BLaER1 treated with 17β-estradiol and CSF1 and Interleukin-3, amounts not matched to agents 10 nM and 100 nM (cell line): ENCODE measurements around the gene USP36.
"Not testable (repeated sequence)": the region's sequence is repeated elsewhere in the genome, so short reads cannot be mapped to it uniquely, and the experiment has no call there.

Source experiments
- H3K27ac ChIP-seq, 11 experiments: shearing (Covaris generic); formaldehyde crosslinking; 2 replicates each; pipeline ENCODE4 v1.8.1; 2022
- H3K27me3 ChIP-seq, 11 experiments: shearing (Covaris generic); formaldehyde crosslinking; 2 replicates each; pipeline ENCODE4 v1.8.1; 2022
- H3K36me3 ChIP-seq, 11 experiments: shearing (Covaris generic); formaldehyde crosslinking; 2 replicates each; pipeline ENCODE4 v1.8.1; 2022
- H3K4me1 ChIP-seq, 10 experiments: shearing (Covaris generic); formaldehyde crosslinking; 2 replicates each; pipeline ENCODE4 v1.8.1; 2022
- H3K4me2 ChIP-seq, 11 experiments: shearing (Covaris generic); formaldehyde crosslinking; 2 replicates each; pipeline ENCODE4 v1.8.1; 2022
- H3K4me3 ChIP-seq, 10 experiments: shearing (Covaris generic); formaldehyde crosslinking; 2 replicates each; pipeline ENCODE4 v1.8.1; 2022
- H3K9ac ChIP-seq, 11 experiments: shearing (Covaris generic); formaldehyde crosslinking; 2 replicates each; pipeline ENCODE4 v1.8.1; 2022
- H3K9me3 ChIP-seq, 11 experiments: shearing (Covaris generic); formaldehyde crosslinking; replicated peaks in 1 of 11; 2 replicates each; pipeline ENCODE4 v1.8.1; 2022
- H4K20me1 ChIP-seq, 11 experiments: shearing (Covaris generic); formaldehyde crosslinking; 2 replicates each; pipeline ENCODE4 v1.8.1; 2022
- Cebpa-rat ChIP-seq, 11 experiments: shearing (Covaris generic); IDR thresholded peaks; 2 replicates each; pipeline ENCODE4 v1.8.1; 2022

USP36 gene

DNA sequence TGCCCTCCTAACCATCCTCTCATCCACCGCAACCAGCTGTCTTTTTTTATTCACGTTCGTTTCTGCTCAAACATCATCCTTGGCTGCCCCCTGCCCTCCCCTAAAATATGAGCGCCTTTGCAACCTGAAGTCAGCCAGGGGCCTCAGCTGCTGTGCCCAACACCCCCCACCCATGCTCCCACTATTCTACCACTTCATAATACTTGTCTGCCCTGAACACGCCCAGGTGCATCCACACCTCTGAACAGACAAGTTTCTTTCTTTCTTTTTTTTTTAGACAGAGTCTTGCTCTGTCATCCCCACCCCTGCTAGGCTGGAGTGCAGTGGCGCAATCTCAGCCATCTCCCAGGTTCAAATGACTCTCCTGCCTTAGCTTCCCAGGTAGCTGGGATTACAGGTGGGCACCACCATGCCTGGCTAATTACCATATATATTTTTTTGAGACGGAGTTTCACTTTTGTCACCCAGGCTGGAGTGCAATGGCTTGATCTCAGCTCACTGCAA lies 35.5 kb upstream of the USP36 start:
- TF ChIP-seq Cebpa-rat (IDR thresholded peaks at IDR 0.05): no peak
- peaks cover 3 to 92% (median 27%) of the 10 kb centered on the region in 11 experiments; a peak in 18 of 22 replicates for H4K20me1 ChIP-seq
- H3K9me3 ChIP-seq: 0 out of 22 replicates have a peak, but pooled peaks cover 0 to 9% (median 0%) of the 10 kb centered on the region in 11 experiments
- H3K9ac ChIP-seq: peak overlapping the region in 10 of 11 experiments; percentile 4 to 58 (median 36); a peak in 12 of 22 replicates
- H3K4me2 ChIP-seq: peak overlapping the region; percentile 62 to 97 (median 82)
- peaks cover 29 to 73% (median 37%) of the 10 kb centered on the region in 11 experiments for H3K36me3 ChIP-seq
- H3K27ac ChIP-seq: peak overlapping the region in 9 of 11 experiments; percentile 3 to 62 (median 57); a peak in 13 of 22 replicates
- no peaks in the 10 kb centered on the region for H3K27me3 ChIP-seq
- peaks cover 75 to 86% (median 83%) of the 10 kb centered on the region in 10 experiments for H3K4me1 ChIP-seq
- H3K4me3 ChIP-seq: no peak overlapping the region

DNA sequence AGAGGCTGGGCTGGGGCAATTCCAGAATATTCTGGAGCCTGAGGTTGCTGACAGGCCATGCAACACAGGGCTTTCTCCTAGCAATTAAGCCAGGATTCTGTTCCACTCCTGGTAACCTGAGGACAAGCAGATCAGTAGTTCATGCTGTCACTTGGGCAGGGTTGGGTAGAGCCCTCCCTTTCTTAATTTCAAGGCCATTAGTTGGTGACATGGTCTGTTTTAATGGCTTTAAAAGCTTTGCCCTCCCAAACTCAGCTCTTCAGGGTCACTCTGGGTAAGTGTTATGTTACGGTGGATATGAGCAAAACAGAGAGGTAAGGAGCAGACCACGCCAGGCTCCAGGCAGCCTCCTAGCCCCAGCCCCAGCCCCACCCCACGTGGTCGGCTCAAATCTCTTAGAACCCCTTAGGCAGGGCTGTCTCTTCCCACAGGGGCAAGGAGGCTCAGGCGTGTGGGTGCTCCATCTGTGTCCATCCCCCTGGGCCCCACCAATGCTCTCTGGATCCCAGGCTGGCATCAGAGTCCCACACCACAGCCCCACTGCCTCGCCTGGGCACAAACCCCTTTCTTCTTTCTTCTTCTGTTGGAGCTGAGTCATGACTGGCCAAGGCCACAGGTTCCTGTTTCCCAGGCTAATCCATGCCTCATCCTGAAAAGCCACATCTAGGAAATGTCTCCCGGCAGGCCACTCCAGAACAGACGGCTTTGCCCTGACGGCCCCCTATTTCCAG lies 34.9 kb upstream of the USP36 start:
- Histone ChIP-seq H3K9ac (peak overlapping the region; percentile 1 to 58 (median 35); a peak in 15 of 22 replicates), H3K4me2 (peak overlapping the region; percentile 62 to 97 (median 82)), H3K27me3 (no peaks in the 10 kb centered on the region), H3K27ac (peak overlapping the region in 10 of 11 experiments; percentile 3 to 62 (median 49); a peak in 17 of 22 replicates), H3K4me1 (peaks cover 69 to 80% (median 76%) of the 10 kb centered on the region in 10 experiments), H3K9me3 (0 out of 22 replicates have a peak, but pooled peaks cover 0 to 9% (median 0%) of the 10 kb centered on the region in 11 experiments), H3K36me3 (peaks cover 35 to 77% (median 43%) of the 10 kb centered on the region in 11 experiments), H3K4me3 (0 out of 20 replicates have a peak overlapping the region, but pooled peaks of 1 of the 10 experiments have one; percentile 14), H4K20me1 (peaks cover 3 to 92% (median 26%) of the 10 kb centered on the region in 11 experiments; a peak in 18 of 22 replicates)
- TF ChIP-seq Cebpa-rat (IDR thresholded peaks at IDR 0.05): no peak

GRCh38 chr17:78873519-78874340 lies 33.1 kb upstream of the USP36 start:
- H3K27me3 ChIP-seq: no peaks in the 10 kb centered on the region
- H3K4me3 ChIP-seq: no peak overlapping the region
- H3K9me3 ChIP-seq: 0 out of 22 replicates have a peak, but pooled peaks cover 0 to 9% (median 0%) of the 10 kb centered on the region in 11 experiments
- H3K4me1 ChIP-seq: peaks cover 54 to 64% (median 58%) of the 10 kb centered on the region in 10 experiments
- peaks cover 51 to 80% (median 61%) of the 10 kb centered on the region in 11 experiments for H3K36me3 ChIP-seq
- H3K4me2 ChIP-seq: peak overlapping the region; percentile 62 to 97 (median 82)
- no peak for TF ChIP-seq Cebpa-rat (IDR thresholded peaks at IDR 0.05)
- peaks cover 3 to 90% (median 21%) of the 10 kb centered on the region in 11 experiments; a peak in 17 of 22 replicates for H4K20me1 ChIP-seq
- peak overlapping the region in 4 of 11 experiments; percentile 10 to 51 (median 34); a peak in 3 of 22 replicates for H3K9ac ChIP-seq
- peak overlapping the region in 5 of 11 experiments; percentile 3 to 57 (median 31); a peak in 5 of 22 replicates for H3K27ac ChIP-seq

DNA sequence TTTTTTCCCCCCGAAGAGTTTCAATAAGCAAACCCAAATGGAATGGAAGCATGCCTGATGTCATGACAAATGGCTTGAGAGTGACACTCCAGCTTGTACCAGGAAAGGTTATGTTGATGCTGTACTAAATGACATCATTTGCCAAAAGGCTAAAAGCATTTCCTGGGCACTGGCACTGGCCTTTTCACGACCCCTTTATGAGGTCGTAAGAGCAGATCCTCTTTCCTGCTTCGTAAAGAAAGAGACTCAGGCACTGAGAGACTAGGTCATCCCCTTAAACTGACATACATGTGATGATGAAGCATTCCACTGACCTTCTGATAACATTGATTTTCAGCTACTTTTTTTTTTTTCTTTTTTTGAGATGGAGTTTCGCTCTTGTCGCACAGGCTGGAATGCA lies 31.9 kb upstream of the USP36 start:
- Histone ChIP-seq H3K36me3 (peaks cover 61 to 80% (median 67%) of the 10 kb centered on the region in 11 experiments), H3K9me3 (0 out of 22 replicates have a peak, but pooled peaks cover 0 to 8% (median 0%) of the 10 kb centered on the region in 11 experiments), H3K9ac (no peak overlapping the region), H3K27ac (no peak overlapping the region), H3K4me3 (no peak overlapping the region), H3K27me3 (no peaks in the 10 kb centered on the region), H3K4me1 (peaks cover 42 to 66% (median 48%) of the 10 kb centered on the region in 10 experiments), H4K20me1 (peaks cover 3 to 88% (median 21%) of the 10 kb centered on the region in 11 experiments; a peak in 16 of 22 replicates), H3K4me2 (peak overlapping the region in 1 of 11 experiments; percentile 7; a peak in 1 of 22 replicates)
- no peak for TF ChIP-seq Cebpa-rat (IDR thresholded peaks at IDR 0.05)

GRCh38 chr17:78870621-78871020 lies 30.0 kb upstream of the USP36 start:
- Histone ChIP-seq H3K9ac (no peak overlapping the region), H3K27ac (no peak overlapping the region), H3K36me3 (peaks cover 66 to 83% (median 72%) of the 10 kb centered on the region in 11 experiments), H3K27me3 (no peaks in the 10 kb centered on the region), H3K9me3 (no peaks in the 10 kb centered on the region), H3K4me1 (peaks cover 31 to 67% (median 43%) of the 10 kb centered on the region in 10 experiments), H3K4me3 (no peak overlapping the region), H3K4me2 (no peak overlapping the region), H4K20me1 (peaks cover 0 to 84% (median 21%) of the 10 kb centered on the region in 11 experiments; a peak in 16 of 22 replicates)
- no peak for TF ChIP-seq Cebpa-rat (IDR thresholded peaks at IDR 0.05)

- peaks cover 69 to 90% (median 80%) of the 10 kb centered on the region in 11 experiments for H3K36me3 ChIP-seq
- no peaks in the 10 kb centered on the region for H3K9me3 ChIP-seq
- H3K9ac ChIP-seq: no peak overlapping the region
- H3K4me1 ChIP-seq: peaks cover 17 to 62% (median 32%) of the 10 kb centered on the region in 10 experiments
- H3K27ac ChIP-seq: no peak overlapping the region
- H4K20me1 ChIP-seq: peaks cover 0 to 75% (median 5%) of the 10 kb centered on the region in 11 experiments; a peak in 9 of 22 replicates
- no peaks in the 10 kb centered on the region for H3K27me3 ChIP-seq
- no peak overlapping the region for H3K4me3 ChIP-seq
- peak overlapping the region in 2 of 11 experiments; percentile 21 to 26; a peak in 2 of 22 replicates for H3K4me2 ChIP-seq
- no peak for TF ChIP-seq Cebpa-rat (IDR thresholded peaks at IDR 0.05)
Measured at GRCh38 chr17:78868391-78868790, 27.8 kb upstream of the USP36 start.

- not testable (repeated sequence) for H3K27ac ChIP-seq
Measured at GRCh38 chr17:78867046-78867445, 26.4 kb upstream of the USP36 start.

More at GRCh38 chr17:78867046-78867445, 26.4 kb upstream of the USP36 start:
- Histone ChIP-seq H3K36me3 (peaks cover 70 to 90% (median 80%) of the 10 kb centered on the region in 11 experiments), H3K4me2 (peak overlapping the region in 2 of 11 experiments; percentile 23 to 42; a peak in 1 of 22 replicates), H4K20me1 (peaks cover 0 to 77% (median 5%) of the 10 kb centered on the region in 11 experiments; a peak in 8 of 22 replicates), H3K4me1 (peaks cover 13 to 65% (median 28%) of the 10 kb centered on the region in 10 experiments; a peak in 17 of 20 replicates)
- H3K9ac ChIP-seq, H3K4me3 ChIP-seq, H3K9me3 ChIP-seq, H3K27me3 ChIP-seq: not testable (repeated sequence)
